HG03520 (cell line): ENCODE measurements around the gene HLA-DQB1.
"Not testable (repeated sequence)": the region's sequence is repeated elsewhere in the genome, so short reads cannot be mapped to it uniquely, and the experiment has no call there.

Experiments
- ATAC-seq: cut with Tn5 transposase; IDR thresholded peaks from one replicate; pipeline ENCODE4 v1.9.1; 2021; ENCODE audit warnings: mild to moderate bottlenecking, moderate library complexity; ENCODE audit not compliant: unreplicated experiment

The HLA-DQB1 gene

GRCh38 chr6:32666420-32667300, at the start of gene HLA-DQB1:
HLA-DQB1 (minus strand) TSS chr6:32666657; CDS start chr6:32666607, 50 bp downstream.
- peak; percentile 56 for ATAC-seq

GRCh38 chr6:32713241-32713640, 46.8 kb upstream of the HLA-DQB1 start:
- ATAC-seq, result no peak

GRCh38 chr6:32709625-32710024, 43.2 kb upstream of the HLA-DQB1 start:
- ATAC-seq, result no peak

GRCh38 chr6:32705164-32705563, 38.7 kb upstream of the HLA-DQB1 start:
- not testable (repeated sequence) for ATAC-seq

- ATAC-seq, result no peak
Measured at GRCh38 chr6:32703347-32703746, 36.9 kb upstream of the HLA-DQB1 start.

- no peak for ATAC-seq
Measured at GRCh38 chr6:32700391-32701040, 34.1 kb upstream of the HLA-DQB1 start.

GRCh38 chr6:32697031-32697430, 30.6 kb upstream of the HLA-DQB1 start:
- no peak for ATAC-seq

GRCh38 chr6:32692019-32692418, 25.6 kb upstream of the HLA-DQB1 start:
- ATAC-seq, result no peak

GRCh38 chr6:32689531-32690501, 23.4 kb upstream of the HLA-DQB1 start:
- ATAC-seq, result no peak

GRCh38 chr6:32685603-32686002, 19.1 kb upstream of the HLA-DQB1 start:
- ATAC-seq, result peak; percentile 71

GRCh38 chr6:32684246-32684645, 17.8 kb upstream of the HLA-DQB1 start:
- ATAC-seq, result no peak

- no peak for ATAC-seq
Measured at GRCh38 chr6:32680055-32680454, 13.6 kb upstream of the HLA-DQB1 start.

- no peak for ATAC-seq
Measured at GRCh38 chr6:32679492-32679891, 13.0 kb upstream of the HLA-DQB1 start.

- ATAC-seq, result not testable (repeated sequence)
Measured at GRCh38 chr6:32674123-32674522, 7.7 kb upstream of the HLA-DQB1 start.

GRCh38 chr6:32671908-32672307, 5.5 kb upstream of the HLA-DQB1 start:
- ATAC-seq, result not testable (repeated sequence)

GRCh38 chr6:32669893-32670292, 3.4 kb upstream of the HLA-DQB1 start:
- no peak for ATAC-seq

GRCh38 chr6:32669240-32669639, 2.8 kb upstream of the HLA-DQB1 start:
- ATAC-seq, result no peak

GRCh38 chr6:32668226-32668747, 1.8 kb upstream of the HLA-DQB1 start:
- peak; percentile 60 for ATAC-seq

GRCh38 chr6:32665661-32666060, 796 bp downstream of the HLA-DQB1 start:
- ATAC-seq, result no peak

- ATAC-seq, result no peak
Measured at GRCh38 chr6:32664827-32665362, 1.6 kb downstream of the HLA-DQB1 start.
